Gastroesophageal sphincter (tissue), 4 donors: Measurements from ENCODE around the gene TAC3. TPM values are rescaled to one million over a fixed set of nuclear protein-coding genes. Genes with fewer than 3 reads are reported as not detected.
"Not testable (repeated sequence)": the region's sequence is repeated elsewhere in the genome, so short reads cannot be mapped to it uniquely, and the experiment has no call there.

Experiments
- ATAC-seq: fragments of 150-250 bp; one replicate; pipeline ENCODE4 v1.9.1; 2016; ENCODE audit warnings: mild to moderate bottlenecking, moderate library complexity
- H3K27ac ChIP-seq, 4 donors: fragments of 200-600 bp; sonication (generic) in 3 of 4; 1 replicate in 3 of 4; 2 replicates in 1 of 4; pipeline ENCODE4 v1.5.1; 2016 to 2019
- H3K27me3 ChIP-seq: fragments of 200-600 bp; sonication (generic); one replicate; pipeline ENCODE4 v1.5.1; 2019
- H3K36me3 ChIP-seq, 2 donors: fragments of 200-600 bp; sonication (generic); one replicate each; pipeline ENCODE4 v1.5.1; 2019; ENCODE audit warnings: control low read depth in 1 of 2
- H3K4me1 ChIP-seq, 3 donors: fragments of 200-600 bp; sonication (generic); 1 replicate in 2 of 3; 2 replicates in 1 of 3; pipeline ENCODE4 v1.5.1; 2016 to 2019; ENCODE audit warnings: control low read depth in 2 of 3
- H3K4me3 ChIP-seq, 2 donors: fragments of 200-600 bp; sonication (generic); one replicate each; pipeline ENCODE4 v1.5.1; 2019; ENCODE audit warnings: mild to moderate bottlenecking in 1 of 2, moderate library complexity in 1 of 2
- H3K9me3 ChIP-seq, 3 donors: fragments of 200-600 bp; sonication (generic); one replicate each; pipeline ENCODE4 v1.5.1; 2017 to 2019; ENCODE audit warnings: control low read depth in 2 of 3
- EP300 ChIP-seq: sonication (generic); formaldehyde crosslinking; IDR thresholded peaks from one replicate; pipeline ENCODE4 v1.6.1; 2017; ENCODE audit warnings: antibody characterized with exemption, mild to moderate bottlenecking
- POLR2A ChIP-seq, 2 donors: fragments of 450-650 bp; IDR thresholded peaks; one replicate each; pipeline ENCODE4 v1.6.1; 2017; ENCODE audit warnings: antibody characterized with exemption in 2 of 2, mild to moderate bottlenecking in 2 of 2, moderate library complexity in 1 of 2
- POLR2AphosphoS5 ChIP-seq: sonication (generic); formaldehyde crosslinking; IDR thresholded peaks from one replicate; pipeline ENCODE4 v1.6.1; 2017; ENCODE audit warnings: antibody characterized with exemption
- WGBS, 2 donors: methylation state at CpG; one replicate each; pipeline ENCODE4 v1.1.5; 2018; ENCODE audit warnings: low coverage in 1 of 2; 5-methylcytosine and 5-hydroxymethylcytosine counted together
- total RNA-seq, 4 donors: library from RNA; depleted of rRNA; stranded (reverse); fragments of >200 nt; gene quantifications; one replicate each; pipeline ENCODE4 v1.1.0, GENCODE V29; 2016
- TF ChIP-seq, protein P1 (sequence below), 4 experiments: fragments of 200-600 bp in 2 of 4; fragments of 450-650 bp in 2 of 4; sonication (generic) in 1 of 4; IDR thresholded peaks; one replicate each; pipeline ENCODE4 v1.5.1; 2017 to 2019; ENCODE audit warnings: antibody characterized with exemption in 4 of 4, mild to moderate bottlenecking in 2 of 4, moderate library complexity in 2 of 4

The TAC3 gene
- total RNA-seq, 4 donors from 2014 or later, result not detected

DNA sequence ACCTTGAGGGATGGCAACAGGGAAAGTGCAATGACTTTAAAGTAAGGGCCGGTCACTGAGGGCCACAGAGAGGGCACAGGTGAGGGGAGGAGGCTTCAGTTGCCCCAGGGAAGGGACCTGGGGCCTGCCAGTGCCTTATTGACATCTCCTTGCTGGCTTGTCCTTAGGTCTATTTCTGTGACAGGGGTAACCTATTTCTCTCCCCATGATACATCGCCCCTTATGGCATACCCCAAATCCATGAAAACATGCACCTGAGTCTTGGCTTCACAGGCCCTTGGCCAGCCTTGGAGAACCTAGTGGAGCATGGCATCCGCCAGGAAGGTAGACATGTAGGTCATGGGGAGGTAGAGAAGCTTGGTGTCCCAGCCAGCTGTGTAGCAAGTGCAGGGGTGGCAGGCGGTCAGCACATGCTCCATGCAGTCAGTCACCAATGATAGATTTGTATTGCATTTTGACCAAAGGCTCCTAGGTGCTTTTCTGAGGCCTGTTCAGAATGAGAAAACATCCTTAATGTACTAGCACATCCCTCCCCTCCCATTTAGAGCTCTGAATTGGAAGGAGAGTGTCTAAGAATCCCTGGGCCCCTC lies 35.3 kb downstream of the TAC3 start:
- Histone ChIP-seq H3K36me3 (no peaks in the 10 kb centered on the region), H3K4me1 (no peaks in the 10 kb centered on the region), H3K9me3 (no peaks in the 10 kb centered on the region), H3K27me3 (no peaks in the 10 kb centered on the region), H3K4me3 (no peak overlapping the region), H3K27ac (no peak overlapping the region)
- WGBS, 2 donors, result 70 to 94% methylated on average over 2 to 3 of the region's 4 CpGs
- TF ChIP-seq POLR2AphosphoS5, result no peak
- no peak for TF ChIP-seq POLR2A (IDR thresholded peaks at IDR 0.05)
- TF ChIP-seq, protein P1, sequence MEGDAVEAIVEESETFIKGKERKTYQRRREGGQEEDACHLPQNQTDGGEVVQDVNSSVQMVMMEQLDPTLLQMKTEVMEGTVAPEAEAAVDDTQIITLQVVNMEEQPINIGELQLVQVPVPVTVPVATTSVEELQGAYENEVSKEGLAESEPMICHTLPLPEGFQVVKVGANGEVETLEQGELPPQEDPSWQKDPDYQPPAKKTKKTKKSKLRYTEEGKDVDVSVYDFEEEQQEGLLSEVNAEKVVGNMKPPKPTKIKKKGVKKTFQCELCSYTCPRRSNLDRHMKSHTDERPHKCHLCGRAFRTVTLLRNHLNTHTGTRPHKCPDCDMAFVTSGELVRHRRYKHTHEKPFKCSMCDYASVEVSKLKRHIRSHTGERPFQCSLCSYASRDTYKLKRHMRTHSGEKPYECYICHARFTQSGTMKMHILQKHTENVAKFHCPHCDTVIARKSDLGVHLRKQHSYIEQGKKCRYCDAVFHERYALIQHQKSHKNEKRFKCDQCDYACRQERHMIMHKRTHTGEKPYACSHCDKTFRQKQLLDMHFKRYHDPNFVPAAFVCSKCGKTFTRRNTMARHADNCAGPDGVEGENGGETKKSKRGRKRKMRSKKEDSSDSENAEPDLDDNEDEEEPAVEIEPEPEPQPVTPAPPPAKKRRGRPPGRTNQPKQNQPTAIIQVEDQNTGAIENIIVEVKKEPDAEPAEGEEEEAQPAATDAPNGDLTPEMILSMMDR (IDR thresholded peaks at IDR 0.05), result no peak
- no peak for TF ChIP-seq EP300
- ATAC-seq, result no peak

DNA sequence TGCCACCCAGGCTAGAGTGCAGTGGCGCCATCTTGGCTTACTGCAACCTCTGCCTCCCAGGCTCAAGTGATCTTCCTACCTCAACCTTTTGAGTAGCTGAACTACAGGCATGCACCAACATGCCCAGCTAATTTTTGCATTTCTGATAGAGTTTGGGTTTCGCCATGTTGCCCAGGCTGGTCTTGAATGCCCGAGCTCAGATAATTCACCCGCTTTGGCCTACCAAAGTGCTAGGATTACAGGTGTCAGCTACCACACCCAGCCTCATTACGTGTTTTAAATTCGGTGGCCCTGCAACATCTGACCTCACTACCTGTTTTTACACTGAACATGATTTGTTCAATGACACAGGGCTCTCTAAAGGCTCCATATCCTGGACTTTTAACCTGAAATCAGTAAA lies 36.1 kb downstream of the TAC3 start:
- Histone ChIP-seq H3K27me3 (no peaks in the 10 kb centered on the region), H3K4me1 (no peaks in the 10 kb centered on the region), H3K4me3 (no peak overlapping the region), H3K27ac (no peak overlapping the region), H3K9me3 (no peaks in the 10 kb centered on the region), H3K36me3 (no peaks in the 10 kb centered on the region)
- ATAC-seq, result no peak
- TF ChIP-seq POLR2A (IDR thresholded peaks at IDR 0.05), result no peak
- TF ChIP-seq, protein P1 (IDR thresholded peaks at IDR 0.05), result no peak
- TF ChIP-seq POLR2AphosphoS5, result no peak
- TF ChIP-seq EP300, result no peak
- WGBS, 2 donors, result 97 to 100% methylated on average over 4 to 6 of the region's 6 CpGs

DNA sequence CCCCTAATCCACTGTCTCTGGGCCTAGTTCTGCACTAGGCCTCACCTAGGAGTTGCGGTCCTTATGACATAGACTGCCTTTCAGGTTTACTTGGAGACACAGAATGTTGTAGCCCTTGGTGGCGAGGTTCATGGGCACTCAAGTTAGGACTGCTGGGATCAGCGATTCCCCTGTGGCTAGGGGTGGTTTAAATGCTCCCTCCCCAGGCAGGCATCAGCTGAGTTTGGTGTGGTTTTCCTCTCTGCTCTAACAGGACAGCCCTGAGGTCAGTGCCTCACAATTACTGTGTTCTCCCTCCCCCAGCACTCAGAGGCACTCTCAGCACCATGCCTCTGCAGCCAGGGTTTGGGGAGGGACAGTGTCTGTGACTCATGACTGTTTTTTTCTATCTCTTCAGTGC lies 36.7 kb downstream of the TAC3 start:
- Histone ChIP-seq H3K9me3 (no peaks in the 10 kb centered on the region), H3K36me3 (no peaks in the 10 kb centered on the region), H3K27ac (no peak overlapping the region), H3K27me3 (no peaks in the 10 kb centered on the region), H3K4me1 (no peaks in the 10 kb centered on the region), H3K4me3 (no peak overlapping the region)
- 100% methylated on average over 1 of the region's 3 CpGs; no CpG with 5 or more reads in 1 of the 2 donors for WGBS, 2 donors
- ATAC-seq, result no peak
- TF ChIP-seq POLR2AphosphoS5, result no peak
- no peak for TF ChIP-seq POLR2A (IDR thresholded peaks at IDR 0.05)
- TF ChIP-seq EP300, result no peak

DNA sequence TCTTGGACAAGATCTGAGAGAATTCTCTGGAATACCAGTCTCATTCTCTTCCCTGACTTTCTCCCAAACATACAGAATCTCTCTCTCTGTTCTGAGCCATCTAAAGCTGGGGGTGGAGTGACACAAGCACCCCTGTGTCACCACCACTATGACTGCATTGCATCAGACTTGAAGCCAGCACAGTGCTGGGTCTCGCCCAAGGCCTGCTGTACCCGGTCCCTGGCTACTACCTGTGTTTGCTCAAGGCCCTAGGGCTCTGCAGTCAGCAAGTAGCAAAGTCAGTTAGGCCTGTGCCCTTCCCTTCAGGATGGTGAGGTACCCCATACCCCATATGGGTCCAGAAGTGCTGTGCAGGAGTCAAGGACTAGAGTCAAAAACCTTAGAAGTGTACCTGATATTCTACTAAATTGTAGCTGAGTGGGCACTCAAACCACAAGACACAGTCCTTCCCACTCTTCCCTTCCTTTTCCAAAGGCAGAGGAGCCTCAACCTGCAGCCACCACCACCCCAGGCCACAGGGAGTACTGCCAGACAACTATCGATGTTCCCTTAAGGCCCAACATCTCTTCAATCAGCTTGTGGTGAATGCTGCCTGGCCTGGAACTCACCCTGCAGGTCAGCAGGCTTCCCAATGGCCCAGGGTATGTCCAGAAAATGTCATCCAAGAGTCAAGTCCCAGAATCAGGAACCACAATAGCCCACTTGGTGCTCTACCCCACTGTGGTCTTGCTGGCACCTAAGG lies 37.8 kb downstream of the TAC3 start:
- no peak overlapping the region for H3K27ac ChIP-seq
- no peaks in the 10 kb centered on the region for H3K4me1 ChIP-seq
- no peak for ATAC-seq
- no peaks in the 10 kb centered on the region for H3K36me3 ChIP-seq
- no peak overlapping the region for H3K4me3 ChIP-seq
- no peaks in the 10 kb centered on the region for H3K9me3 ChIP-seq
- TF ChIP-seq, protein P1 (IDR thresholded peaks at IDR 0.05), result no peak
- TF ChIP-seq POLR2A (IDR thresholded peaks at IDR 0.05) (no peak), EP300 (no peak)
- WGBS, 2 donors, result no CpG with 5 or more reads among the region's 3 CpGs
- no peaks in the 10 kb centered on the region for H3K27me3 ChIP-seq

DNA sequence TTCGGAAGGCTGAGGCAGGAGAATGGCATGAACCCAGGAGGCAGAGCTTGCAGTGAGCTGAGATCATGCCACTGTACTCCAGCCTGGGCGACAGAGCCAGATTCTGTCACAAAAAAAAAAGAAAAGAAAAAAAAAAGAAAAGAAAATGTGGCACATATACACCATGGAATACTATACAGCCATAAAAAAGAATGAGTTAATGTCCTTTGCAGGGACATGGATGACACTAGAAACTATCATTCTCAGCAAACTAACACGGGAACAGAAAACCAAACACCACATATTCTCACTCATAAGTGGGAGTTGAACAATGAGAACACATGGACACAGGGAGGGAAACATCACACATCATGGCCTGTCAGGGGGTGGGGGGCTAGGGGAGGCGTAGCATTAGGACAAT lies 39.0 kb downstream of the TAC3 start:
- ATAC-seq, H3K4me3 ChIP-seq, H3K36me3 ChIP-seq, H3K9me3 ChIP-seq, H3K27me3 ChIP-seq, H3K27ac ChIP-seq, H3K4me1 ChIP-seq: not testable (repeated sequence)
- 58 to 80% methylated on average over 2 to 3 of the region's 4 CpGs for WGBS, 2 donors

DNA sequence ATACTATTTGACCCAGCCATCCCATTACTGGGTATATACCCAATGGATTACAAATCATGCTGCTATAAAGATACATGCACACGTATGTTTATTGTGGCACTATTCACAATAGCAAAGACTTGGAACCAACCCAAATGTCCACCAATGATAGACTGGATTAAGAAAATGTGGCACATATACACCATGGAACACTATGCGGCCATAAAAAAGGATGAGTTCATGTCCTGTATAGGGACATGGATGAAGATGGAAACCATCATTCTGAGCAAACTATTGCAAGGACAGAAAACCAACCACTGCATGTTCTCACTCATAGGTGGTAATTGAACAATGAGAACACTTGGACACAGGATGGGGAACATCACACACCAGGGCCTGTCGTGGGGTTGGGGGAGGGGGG lies 42.1 kb downstream of the TAC3 start:
- H3K36me3 ChIP-seq, H3K4me3 ChIP-seq, H3K4me1 ChIP-seq, H3K27ac ChIP-seq, H3K9me3 ChIP-seq, ATAC-seq, H3K27me3 ChIP-seq: not testable (repeated sequence)
- WGBS, 2 donors, result 64 to 81% methylated on average over 2 to 3 of the region's 3 CpGs

DNA sequence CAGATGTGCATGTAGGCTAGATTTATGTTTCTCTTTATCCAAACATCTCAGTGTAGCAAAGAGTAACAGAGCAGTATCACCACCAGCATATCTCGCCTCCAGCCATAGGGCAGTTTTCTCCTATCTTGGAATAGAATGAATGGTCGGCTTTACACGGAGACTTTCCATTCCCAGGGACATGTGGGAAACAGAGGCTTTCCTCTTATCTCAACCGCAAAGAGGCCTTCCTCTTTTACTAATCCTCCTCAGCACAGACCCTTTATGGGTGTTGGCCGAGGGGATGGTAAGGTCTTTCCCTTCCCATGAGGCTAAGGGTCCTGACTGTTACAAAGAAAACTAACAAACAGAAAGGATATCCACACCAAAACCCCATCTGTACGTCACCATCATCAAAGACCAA lies 47.4 kb downstream of the TAC3 start:
- not testable (repeated sequence) for ATAC-seq, H3K27me3 ChIP-seq, H3K36me3 ChIP-seq, H3K9me3 ChIP-seq, H3K4me1 ChIP-seq, H3K27ac ChIP-seq, H3K4me3 ChIP-seq
- WGBS, 2 donors, result 55 to 83% methylated on average over 2 to 5 of the region's 6 CpGs

DNA sequence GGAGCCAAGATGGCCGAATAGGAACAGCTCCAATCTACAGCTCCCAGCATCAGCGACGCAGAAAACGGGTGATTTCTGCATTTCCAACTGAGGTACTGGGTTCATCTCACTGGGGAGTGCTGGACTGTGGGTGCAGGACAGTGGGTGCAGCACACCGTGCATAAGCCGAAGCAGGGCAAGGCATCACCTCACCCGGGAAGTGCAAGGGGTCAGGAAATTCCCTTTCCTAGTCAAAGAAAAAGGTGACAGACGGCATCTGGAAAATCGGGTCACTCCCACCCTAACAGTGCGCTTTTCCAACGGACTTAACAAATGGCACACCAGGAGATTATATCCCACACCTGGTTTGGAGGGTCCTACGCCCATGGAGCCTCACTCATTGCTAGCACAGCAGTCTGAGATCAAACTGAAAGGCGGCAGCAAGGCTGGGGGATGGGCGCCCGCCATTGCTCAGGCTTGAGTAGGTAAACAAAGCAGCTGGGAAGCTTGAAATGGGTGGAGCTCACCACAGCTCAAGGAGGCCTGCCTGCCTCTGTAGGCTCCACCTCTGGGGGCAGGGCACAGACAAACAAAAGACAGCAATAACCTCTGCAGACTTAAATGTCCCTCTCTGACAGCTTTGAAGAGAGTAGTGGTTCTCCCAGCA lies 50.2 kb downstream of the TAC3 start:
- H3K4me1 ChIP-seq, H3K27ac ChIP-seq, H3K4me3 ChIP-seq, ATAC-seq, H3K36me3 ChIP-seq, H3K27me3 ChIP-seq, H3K9me3 ChIP-seq: not testable (repeated sequence)
- 87 to 89% methylated on average over 8 to 9 of the region's 15 CpGs for whole genome bisulfite sequencing, 2 donors

DNA sequence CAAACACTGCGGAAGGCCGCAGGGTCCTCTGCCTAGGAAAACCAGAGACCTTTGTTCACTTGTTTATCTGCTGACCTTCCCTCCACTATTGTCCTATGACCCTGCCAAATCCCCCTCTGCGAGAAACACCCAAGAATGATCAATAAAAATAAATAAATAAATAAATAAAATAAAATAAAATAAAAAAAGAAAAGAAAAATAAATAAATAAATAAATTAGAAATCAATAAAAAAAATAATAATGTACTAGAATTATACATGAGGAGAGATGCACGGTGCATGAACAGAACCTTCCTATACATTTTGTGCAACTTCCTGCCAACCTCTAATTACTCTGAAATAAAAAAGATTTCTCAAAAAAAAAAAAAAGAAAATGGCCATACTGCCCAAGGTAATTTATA lies 51.2 kb downstream of the TAC3 start:
- 57 to 75% methylated on average over 1 of the region's 4 CpGs for WGBS, 2 donors
- H3K36me3 ChIP-seq, ATAC-seq: not testable (repeated sequence)

More for the DNA sequence above, 51.2 kb downstream of the TAC3 start:
- H3K9me3 ChIP-seq, H3K27me3 ChIP-seq, H3K4me1 ChIP-seq, H3K27ac ChIP-seq, H3K4me3 ChIP-seq: not testable (repeated sequence)
